Gastrocnemius medialis (tissue), 4 donors: Measurements from ENCODE around the gene ITPKB. TPM values are rescaled to one million over a fixed set of nuclear protein-coding genes. Genes with fewer than 3 reads are reported as not detected.

ENCODE experiments used
- ATAC-seq, 2 donors: fragments of 150-250 bp; one replicate each; pipeline ENCODE4 v1.9.1; 2016
- DNase-seq, 2 donors: peaks; one replicate each; pipeline ENCODE4 v3.0.0-alpha.2; 2019
- H3K27ac ChIP-seq, 4 donors: fragments of 200-600 bp; sonication (generic); 1 replicate in 1 of 4; 2 replicates in 3 of 4; pipeline ENCODE4 v1.5.1; 2016 to 2018; ENCODE audit warnings: mild to moderate bottlenecking in 2 of 4, moderate library complexity in 1 of 4
- H3K27me3 ChIP-seq, 3 donors: fragments of 200-600 bp; sonication (generic) in 2 of 3; 1 replicate in 1 of 3; 2 replicates in 2 of 3; pipeline versions ENCODE4 v1.5.1 to v1.6.0; 2016 to 2019; ENCODE audit warnings: mild to moderate bottlenecking in 1 of 3, moderate library complexity in 1 of 3
- H3K36me3 ChIP-seq, 2 donors: fragments of 200-600 bp; sonication (generic) in 1 of 2; one replicate each; pipeline ENCODE4 v1.5.1; 2017 to 2018
- H3K4me1 ChIP-seq, 2 donors: fragments of 200-600 bp; sonication (generic) in 1 of 2; one replicate each; pipeline ENCODE4 v1.5.1; 2016 to 2017; ENCODE audit warnings: mild to moderate bottlenecking in 2 of 2
- H3K4me3 ChIP-seq, 4 donors: fragments of 200-600 bp; sonication (generic) in 3 of 4; 1 replicate in 1 of 4; 2 replicates in 3 of 4; pipeline ENCODE4 v1.5.1; 2016 to 2019; ENCODE audit warnings: mild to moderate bottlenecking in 2 of 4
- H3K9me3 ChIP-seq, 3 donors: fragments of 200-600 bp; sonication (generic) in 2 of 3; 1 replicate in 1 of 3; 2 replicates in 2 of 3; pipeline ENCODE4 v1.5.1; 2016 to 2019
- CTCF ChIP-seq, 5 experiments: fragments of 450-650 bp in 3 of 5; fragments of 200-600 bp in 2 of 5; sonication (generic) in 2 of 5; IDR thresholded peaks in 4 of 5; conservative IDR thresholded peaks in 1 of 5; 1 replicate in 4 of 5; 2 replicates in 1 of 5; pipeline ENCODE4 v1.5.1; 2016 to 2019; ENCODE audit warnings: antibody characterized with exemption in 5 of 5, mild to moderate bottlenecking in 3 of 5, moderate library complexity in 3 of 5
- POLR2A ChIP-seq, 2 donors: fragments of 450-650 bp; IDR thresholded peaks; one replicate each; pipeline ENCODE4 v1.6.1; 2017; ENCODE audit warnings: antibody characterized with exemption in 2 of 2, mild to moderate bottlenecking in 2 of 2, moderate library complexity in 2 of 2
- in situ Hi-C, 4 donors: fragments of 200-750 bp; cut with MboI; loops; one replicate each; pipeline versions ENCODE4 v1.15.0 to v1.8.0; 2017; ENCODE audit warnings: low sequenced_read_pairs in 4 of 4
- intact Hi-C: fragments of 100-400 bp; cut with DNase I; formaldehyde crosslinking; loops from one replicate; pipeline ENCODE4 v1.15.1; 2023; ENCODE audit warnings: low total_unique reads
- total RNA-seq, 4 donors: library from RNA; depleted of rRNA; stranded (reverse); fragments of >200 nt; gene quantifications; one replicate each; pipeline versions ENCODE4 v1.1.0 to v1.2.3, GENCODE V29; 2016

Gene ITPKB
- total RNA-seq, 4 donors from 2014 or later: 7.1 to 13.9 (median 7.8) TPM

GRCh38 chr1:226743259-226743658, 4.2 kb upstream of the ITPKB start:
- intact Hi-C loops (no loop called here), in situ Hi-C loops (no loop called here)
- peaks cover 0 to 3% (median 0%) of the 10 kb centered on the region in 3 donors for H3K9me3 ChIP-seq
- H3K4me3 ChIP-seq: no peak overlapping the region
- no peak for DNase-seq
- no peak for ATAC-seq
- no peaks in the 10 kb centered on the region for H3K36me3 ChIP-seq
- H3K27ac ChIP-seq: no peak overlapping the region
- TF ChIP-seq CTCF (IDR thresholded peaks at IDR 0.05 in 4 of 5, conservative IDR thresholded peaks at IDR 0.05 in 1 of 5) (no peak), POLR2A (IDR thresholded peaks at IDR 0.05) (no peak)
- no peaks in the 10 kb centered on the region for H3K27me3 ChIP-seq
- peaks cover 9 to 12% of the 10 kb centered on the region in 2 donors for H3K4me1 ChIP-seq

GRCh38 chr1:226741009-226741408, 1.9 kb upstream of the ITPKB start:
- Histone ChIP-seq H3K36me3 (no peaks in the 10 kb centered on the region), H3K4me3 (no peak overlapping the region), H3K27me3 (no peaks in the 10 kb centered on the region), H3K4me1 (peaks cover 9 to 23% of the 10 kb centered on the region in 2 donors), H3K9me3 (peaks cover 0 to 3% (median 0%) of the 10 kb centered on the region in 3 donors), H3K27ac (no peak overlapping the region)
- TF ChIP-seq CTCF (IDR thresholded peaks at IDR 0.05 in 4 of 5, conservative IDR thresholded peaks at IDR 0.05 in 1 of 5): no peak
- TF ChIP-seq POLR2A (IDR thresholded peaks at IDR 0.05): no peak
- ATAC-seq (no peak), DNase-seq (no peak)
- in situ Hi-C loops (no loop called here), intact Hi-C loops (no loop called here)

GRCh38 chr1:226739696-226740065, 599 bp upstream of the ITPKB start:
- Histone ChIP-seq H3K36me3 (no peaks in the 10 kb centered on the region), H3K9me3 (peaks cover 0 to 3% (median 0%) of the 10 kb centered on the region in 3 donors), H3K4me3 (peak overlapping the region; percentile 79 to 86 (median 84)), H3K27me3 (no peaks in the 10 kb centered on the region), H3K27ac (peak overlapping the region; percentile 45 to 91 (median 88)), H3K4me1 (peaks cover 15 to 26% of the 10 kb centered on the region in 2 donors)
- no peak for ATAC-seq
- intact Hi-C loops (loop anchor here (1.0 to 5.0 kb wide), 3 partner anchors 82 to 102 kb away; no protein-coding TSS in a partner anchor), in situ Hi-C loops (loop anchor here in 2 of 4 donors (10.0 kb wide), 1 partner anchor 85 kb away; no protein-coding TSS in a partner anchor)
- no peak for DNase-seq
- TF ChIP-seq POLR2A (IDR thresholded peaks at IDR 0.05) (no peak), CTCF (IDR thresholded peaks at IDR 0.05 in 4 of 5, conservative IDR thresholded peaks at IDR 0.05 in 1 of 5) (no peak)

GRCh38 chr1:226738421-226738994, 574 bp downstream of the ITPKB start:
- peak; percentile 40 for ATAC-seq
- peak in 1 of 2 donors; percentile 13 for DNase-seq
- no peaks in the 10 kb centered on the region for H3K36me3 ChIP-seq
- H3K4me3 ChIP-seq: peak overlapping the region; percentile 79 to 86 (median 84)
- intact Hi-C loops: loop anchor here (5.0 kb wide), 2 partner anchors 81 to 101 kb away; no protein-coding TSS in a partner anchor
- TF ChIP-seq CTCF (IDR thresholded peaks at IDR 0.05 in 4 of 5, conservative IDR thresholded peaks at IDR 0.05 in 1 of 5): peak in 2 of 5 experiments; percentile 7 to 10
- no peak for TF ChIP-seq POLR2A (IDR thresholded peaks at IDR 0.05)
- H3K27me3 ChIP-seq: no peaks in the 10 kb centered on the region
- H3K9me3 ChIP-seq: peaks cover 0 to 3% (median 0%) of the 10 kb centered on the region in 3 donors
- H3K4me1 ChIP-seq: peaks cover 23 to 26% of the 10 kb centered on the region in 2 donors
- peak overlapping the region; percentile 84 to 91 (median 88) for H3K27ac ChIP-seq
- in situ Hi-C loops: loop anchor here in 2 of 4 donors (10.0 kb wide), 1 partner anchor 86 kb away; no protein-coding TSS in a partner anchor
